Parathyroid adenoma (tissue), 2 donors: ENCODE results near the gene SORT1.

Experiments
- H2AFZ ChIP-seq: fragments of 300-600 bp; sonication (generic); one replicate; pipeline ENCODE4 v1.7.0; 2017; ENCODE audit warnings: antibody characterized with exemption, mild to moderate bottlenecking
- H3K27ac ChIP-seq: fragments of 300-600 bp; sonication (generic); one replicate; pipeline ENCODE4 v1.7.0; 2017
- H3K27me3 ChIP-seq: fragments of 300-600 bp; sonication (generic); one replicate; pipeline ENCODE4 v1.7.0; 2017; ENCODE audit warnings: low read length; ENCODE audit not compliant: control insufficient read depth, insufficient read depth
- H3K36me3 ChIP-seq: fragments of 300-600 bp; sonication (generic); one replicate; pipeline ENCODE4 v1.7.0; 2017; ENCODE audit warnings: low read length; ENCODE audit not compliant: control insufficient read depth, insufficient read depth
- H3K4me1 ChIP-seq: fragments of 300-600 bp; sonication (generic); one replicate; pipeline ENCODE4 v1.7.0; 2017; ENCODE audit warnings: control low read depth
- H3K4me2 ChIP-seq: fragments of 300-600 bp; sonication (generic); one replicate; pipeline ENCODE4 v1.7.0; 2017; ENCODE audit warnings: low read length
- H3K4me3 ChIP-seq: fragments of 300-600 bp; sonication (generic); one replicate; pipeline ENCODE4 v1.7.0; 2017; ENCODE audit warnings: low read depth, low read length
- H3K79me2 ChIP-seq: fragments of 300-600 bp; sonication (generic); one replicate; pipeline ENCODE4 v1.7.0; 2017; ENCODE audit warnings: control low read depth
- H3K9ac ChIP-seq: fragments of 300-600 bp; sonication (generic); one replicate; pipeline ENCODE4 v1.7.0; 2017; ENCODE audit warnings: mild to moderate bottlenecking
- H3K9me3 ChIP-seq: fragments of 300-600 bp; sonication (generic); one replicate; pipeline ENCODE4 v1.7.0; 2017; ENCODE audit warnings: low read length; ENCODE audit not compliant: control insufficient read depth
- TF ChIP-seq, protein P1 (sequence below): fragments of 300-600 bp; sonication (generic); IDR thresholded peaks from one replicate; pipeline ENCODE4 v1.7.0; 2017; ENCODE audit warnings: antibody characterized with exemption, mild to moderate bottlenecking
- donor health status: primary hyperparathyroidism.

The SORT1 gene

DNA sequence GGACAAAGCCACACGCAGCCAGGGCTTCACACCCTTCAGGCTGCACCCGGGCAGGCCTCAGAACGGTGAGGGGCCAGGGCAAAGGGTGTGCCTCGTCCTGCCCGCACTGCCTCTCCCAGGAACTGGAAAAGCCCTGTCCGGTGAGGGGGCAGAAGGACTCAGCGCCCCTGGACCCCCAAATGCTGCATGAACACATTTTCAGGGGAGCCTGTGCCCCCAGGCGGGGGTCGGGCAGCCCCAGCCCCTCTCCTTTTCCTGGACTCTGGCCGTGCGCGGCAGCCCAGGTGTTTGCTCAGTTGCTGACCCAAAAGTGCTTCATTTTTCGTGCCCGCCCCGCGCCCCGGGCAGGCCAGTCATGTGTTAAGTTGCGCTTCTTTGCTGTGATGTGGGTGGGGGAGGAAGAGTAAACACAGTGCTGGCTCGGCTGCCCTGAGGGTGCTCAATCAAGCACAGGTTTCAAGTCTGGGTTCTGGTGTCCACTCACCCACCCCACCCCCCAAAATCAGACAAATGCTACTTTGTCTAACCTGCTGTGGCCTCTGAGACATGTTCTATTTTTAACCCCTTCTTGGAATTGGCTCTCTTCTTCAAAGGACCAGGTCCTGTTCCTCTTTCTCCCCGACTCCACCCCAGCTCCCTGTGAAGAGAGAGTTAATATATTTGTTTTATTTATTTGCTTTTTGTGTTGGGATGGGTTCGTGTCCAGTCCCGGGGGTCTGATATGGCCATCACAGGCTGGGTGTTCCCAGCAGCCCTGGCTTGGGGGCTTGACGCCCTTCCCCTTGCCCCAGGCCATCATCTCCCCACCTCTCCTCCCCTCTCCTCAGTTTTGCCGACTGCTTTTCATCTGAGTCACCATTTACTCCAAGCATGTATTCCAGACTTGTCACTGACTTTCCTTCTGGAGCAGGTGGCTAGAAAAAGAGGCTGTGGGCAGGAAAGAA, 122.9 kb downstream of the SORT1 start:
- no peak overlapping the region for H2AFZ ChIP-seq
- no peaks in the 10 kb centered on the region for H3K36me3 ChIP-seq
- H3K4me2 ChIP-seq, result peak overlapping the region; percentile 30
- no peak overlapping the region for H3K27ac ChIP-seq
- no peaks in the 10 kb centered on the region for H3K79me2 ChIP-seq
- H3K9me3 ChIP-seq, result no peaks in the 10 kb centered on the region
- H3K4me3 ChIP-seq, result no peak overlapping the region
- peaks cover 3% of the 10 kb centered on the region for H3K4me1 ChIP-seq
- H3K9ac ChIP-seq, result no peak overlapping the region
- TF ChIP-seq, protein P1, sequence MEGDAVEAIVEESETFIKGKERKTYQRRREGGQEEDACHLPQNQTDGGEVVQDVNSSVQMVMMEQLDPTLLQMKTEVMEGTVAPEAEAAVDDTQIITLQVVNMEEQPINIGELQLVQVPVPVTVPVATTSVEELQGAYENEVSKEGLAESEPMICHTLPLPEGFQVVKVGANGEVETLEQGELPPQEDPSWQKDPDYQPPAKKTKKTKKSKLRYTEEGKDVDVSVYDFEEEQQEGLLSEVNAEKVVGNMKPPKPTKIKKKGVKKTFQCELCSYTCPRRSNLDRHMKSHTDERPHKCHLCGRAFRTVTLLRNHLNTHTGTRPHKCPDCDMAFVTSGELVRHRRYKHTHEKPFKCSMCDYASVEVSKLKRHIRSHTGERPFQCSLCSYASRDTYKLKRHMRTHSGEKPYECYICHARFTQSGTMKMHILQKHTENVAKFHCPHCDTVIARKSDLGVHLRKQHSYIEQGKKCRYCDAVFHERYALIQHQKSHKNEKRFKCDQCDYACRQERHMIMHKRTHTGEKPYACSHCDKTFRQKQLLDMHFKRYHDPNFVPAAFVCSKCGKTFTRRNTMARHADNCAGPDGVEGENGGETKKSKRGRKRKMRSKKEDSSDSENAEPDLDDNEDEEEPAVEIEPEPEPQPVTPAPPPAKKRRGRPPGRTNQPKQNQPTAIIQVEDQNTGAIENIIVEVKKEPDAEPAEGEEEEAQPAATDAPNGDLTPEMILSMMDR, result no peak
- no peaks in the 10 kb centered on the region for H3K27me3 ChIP-seq

DNA sequence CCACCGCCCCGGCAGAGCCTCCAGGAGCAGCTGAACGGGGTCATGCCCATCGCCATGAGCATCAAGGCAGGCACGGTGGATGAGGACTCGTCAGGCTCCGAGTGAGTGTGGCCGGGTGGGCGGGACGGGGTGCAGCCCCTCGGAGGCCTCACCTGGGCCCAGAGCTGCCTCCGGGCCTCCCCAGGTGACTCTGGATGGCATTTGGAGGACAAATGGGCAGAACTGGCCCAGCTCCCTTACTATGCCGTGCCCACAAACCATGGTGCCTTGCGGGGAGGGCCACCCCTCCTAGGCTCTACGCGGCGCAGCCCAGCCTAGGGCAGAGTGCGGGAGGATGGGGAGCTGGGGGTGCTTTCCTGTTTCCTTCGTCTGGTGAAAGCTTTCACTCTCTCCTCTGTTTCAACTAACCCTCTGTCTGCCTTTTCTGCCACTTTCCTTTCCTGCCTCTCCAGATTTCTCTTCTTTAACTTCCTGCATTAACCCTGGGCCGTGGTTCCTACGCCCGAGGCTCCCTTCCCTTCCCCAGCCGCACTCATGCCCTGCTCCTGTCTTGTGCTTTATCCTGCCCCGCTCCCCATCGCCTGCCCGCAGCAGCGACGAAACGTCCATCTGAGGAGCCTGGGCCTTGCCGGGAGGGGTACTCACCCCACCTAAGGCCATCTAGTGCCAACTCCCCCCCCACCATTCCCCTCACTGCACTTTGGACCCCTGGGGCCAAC, 124.0 kb downstream of the SORT1 start:
- Histone ChIP-seq H3K4me3 (no peak overlapping the region), H3K4me1 (peaks cover 3% of the 10 kb centered on the region), H3K27me3 (no peaks in the 10 kb centered on the region), H3K79me2 (no peaks in the 10 kb centered on the region), H3K4me2 (no peak overlapping the region), H2AFZ (no peak overlapping the region), H3K9ac (no peak overlapping the region), H3K27ac (no peak overlapping the region), H3K9me3 (no peaks in the 10 kb centered on the region), H3K36me3 (no peaks in the 10 kb centered on the region)
- TF ChIP-seq, protein P1, result no peak

DNA sequence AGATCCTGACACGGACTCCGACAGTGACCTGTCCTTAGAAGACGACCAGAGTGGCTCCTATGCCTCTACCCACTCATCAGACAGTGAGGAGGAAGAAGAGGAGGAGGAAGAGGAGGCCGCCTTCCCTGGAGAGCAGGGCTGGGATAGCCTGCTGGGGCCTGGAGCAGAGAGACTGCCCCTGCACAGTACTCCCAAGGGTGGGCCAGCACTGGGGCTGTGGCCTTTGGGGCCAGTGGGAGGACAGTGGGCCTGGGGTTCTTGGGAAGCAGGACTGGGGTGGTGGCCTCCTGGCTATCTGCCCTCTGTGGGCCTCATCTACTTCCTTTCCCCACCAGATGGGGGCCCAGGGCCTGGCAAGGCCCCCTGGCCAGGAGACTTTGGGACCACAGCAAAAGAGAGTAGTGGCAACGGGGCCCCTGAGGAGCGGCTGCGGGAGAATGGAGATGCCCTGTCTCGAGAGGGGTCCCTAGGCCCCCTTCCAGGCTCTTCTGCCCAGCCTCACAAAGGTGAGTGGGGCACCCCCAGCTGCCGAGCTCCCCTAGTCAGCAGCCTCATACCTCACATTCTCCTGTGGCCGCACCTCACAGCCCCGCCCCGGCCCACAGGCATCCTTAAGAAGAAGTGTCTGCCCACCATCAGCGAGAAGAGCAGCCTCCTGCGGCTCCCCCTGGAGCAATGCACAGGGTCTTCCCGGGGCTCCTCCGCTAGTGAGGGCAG, 124.7 kb downstream of the SORT1 start:
- Histone ChIP-seq H3K79me2 (no peaks in the 10 kb centered on the region), H3K36me3 (no peaks in the 10 kb centered on the region), H3K27ac (no peak overlapping the region), H3K27me3 (no peaks in the 10 kb centered on the region), H3K4me3 (no peak overlapping the region), H3K9ac (no peak overlapping the region), H2AFZ (no peak overlapping the region), H3K4me2 (no peak overlapping the region), H3K9me3 (no peaks in the 10 kb centered on the region), H3K4me1 (peaks cover 3% of the 10 kb centered on the region)
- TF ChIP-seq, protein P1, result no peak

DNA sequence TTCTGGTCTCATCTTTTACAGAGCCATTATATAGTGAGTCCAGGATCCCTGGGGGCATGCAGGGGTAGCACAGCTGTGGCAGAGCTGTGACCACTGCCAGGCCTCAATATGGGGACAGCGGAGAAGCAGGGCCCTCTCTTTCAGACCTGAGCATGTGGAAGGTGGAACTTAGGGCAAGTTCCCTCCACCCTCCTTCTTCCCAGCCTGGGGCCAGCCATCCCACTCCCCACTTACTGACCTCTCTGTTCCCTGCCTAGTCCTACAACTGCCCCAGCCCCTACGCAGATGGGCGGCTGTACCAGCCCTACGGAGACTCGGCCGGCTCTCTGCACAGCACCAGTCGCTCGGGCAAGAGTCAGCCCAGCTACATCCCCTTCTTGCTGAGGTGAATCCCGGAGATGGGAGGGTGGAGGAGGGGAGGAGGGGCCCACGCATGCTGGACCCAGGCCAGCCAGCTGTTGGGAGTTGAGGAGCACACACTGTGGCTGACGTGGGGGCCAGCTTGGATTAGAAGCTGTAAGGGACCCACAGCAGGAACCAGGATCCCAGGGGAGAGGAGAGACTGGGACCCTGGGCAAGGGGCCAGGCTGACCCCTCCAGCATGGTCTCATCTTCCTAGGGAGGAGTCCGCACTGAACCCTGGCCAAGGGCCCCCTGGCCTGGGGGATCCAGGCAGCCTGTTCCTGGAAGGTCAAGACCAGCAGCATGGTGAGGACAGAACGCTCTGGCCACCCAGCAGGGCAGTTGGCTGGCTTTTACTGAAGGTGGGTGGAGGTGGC, 125.5 kb downstream of the SORT1 start:
- Histone ChIP-seq H3K9me3 (no peaks in the 10 kb centered on the region), H3K79me2 (no peaks in the 10 kb centered on the region), H3K4me1 (peaks cover 2% of the 10 kb centered on the region), H3K36me3 (no peaks in the 10 kb centered on the region), H3K27me3 (no peaks in the 10 kb centered on the region), H2AFZ (no peak overlapping the region), H3K9ac (no peak overlapping the region), H3K4me2 (no peak overlapping the region), H3K4me3 (no peak overlapping the region), H3K27ac (no peak overlapping the region)
- TF ChIP-seq, protein P1, result no peak
